Sigmoid colon (tissue), 7 donors: ENCODE data around the gene GNMT. TPM values are rescaled to one million over a fixed set of nuclear protein-coding genes. Genes with fewer than 3 reads are reported as not detected.

ENCODE experiments used
- DNase-seq: peaks from one replicate; pipeline ENCODE4 v3.0.0-alpha.2; 2019
- H3K27ac ChIP-seq, 4 donors: fragments of 200-600 bp; sonication (generic); one replicate each; pipeline ENCODE4 v1.5.1; 2016 to 2019; ENCODE audit warnings: mild to moderate bottlenecking in 1 of 4
- H3K27me3 ChIP-seq, 3 donors: fragments of 200-600 bp; sonication (generic); one replicate each; pipeline ENCODE4 v1.5.1; 2019; ENCODE audit warnings: mild to moderate bottlenecking in 1 of 3
- H3K36me3 ChIP-seq, 4 donors: fragments of 200-600 bp; sonication (generic); one replicate each; pipeline ENCODE4 v1.5.1; 2016 to 2019
- H3K4me1 ChIP-seq, 4 donors: fragments of 200-600 bp; sonication (generic); one replicate each; pipeline ENCODE4 v1.5.1; 2017 to 2019
- H3K4me3 ChIP-seq, 4 donors: fragments of 200-600 bp; sonication (generic); one replicate each; pipeline ENCODE4 v1.5.1; 2017 to 2019; ENCODE audit warnings: mild to moderate bottlenecking in 2 of 4, moderate library complexity in 1 of 4
- H3K9me3 ChIP-seq, 4 donors: fragments of 200-600 bp in 3 of 4; sonication (generic) in 3 of 4; one replicate each; pipeline versions ENCODE4 v1.5.1 to v1.6.1; 2013 to 2019
- CTCF ChIP-seq, 4 experiments: fragments of 450-650 bp in 3 of 4; fragments of 200-600 bp in 1 of 4; IDR thresholded peaks; one replicate each; pipeline ENCODE4 v1.5.1; 2016 to 2019; ENCODE audit warnings: antibody characterized with exemption in 4 of 4, mild to moderate bottlenecking in 3 of 4, moderate library complexity in 2 of 4
- EP300 ChIP-seq, 4 donors: sonication (generic); formaldehyde crosslinking; IDR thresholded peaks; one replicate each; pipeline ENCODE4 v1.6.1; 2017; ENCODE audit warnings: antibody characterized with exemption in 4 of 4
- POLR2A ChIP-seq, 2 donors: fragments of 450-650 bp; IDR thresholded peaks; one replicate each; pipeline ENCODE4 v1.6.1; 2016; ENCODE audit warnings: antibody characterized with exemption in 2 of 2, mild to moderate bottlenecking in 2 of 2, moderate library complexity in 2 of 2
- POLR2AphosphoS5 ChIP-seq, 4 donors: sonication (generic); formaldehyde crosslinking; IDR thresholded peaks; one replicate each; pipeline ENCODE4 v1.6.1; 2017; ENCODE audit warnings: antibody characterized with exemption in 4 of 4
- WGBS, 2 donors: extraction: QIAGEN DNeasy Blood & Tissue Kit; methylation state at CpG; one replicate each; pipeline ENCODE4 v1.1.7; 2013; 5-methylcytosine and 5-hydroxymethylcytosine counted together
- intact Hi-C: fragments of 100-400 bp; cut with DNase I; formaldehyde crosslinking; loops from one replicate; pipeline ENCODE4 v1.15.1; 2023
- polyA plus RNA-seq, 3 donors: library from polyadenylated mRNA; stranded (reverse); fragments of 200-250 nt; gene quantifications; one replicate each; pipeline ENCODE4 v1.2.3, GENCODE V29; 2013
- total RNA-seq, 4 donors: library from RNA; depleted of rRNA; stranded (reverse); fragments of >200 nt; gene quantifications; one replicate each; pipeline ENCODE4 v1.1.0, GENCODE V29; 2016
- donor health status: healthy with polysubstance abuse.
- donor health status: Bipolar disorder and iron deficiency.
- donor health status: healthy.

GNMT gene
- total and polyA plus RNA-seq, 7 donors, result 0.45 to 0.54 TPM; not detected in 5

- WGBS, 2 donors, result 96% methylated on average over 11 of the region's 11 CpGs
- DNase-seq, result no peak
- no peak overlapping the region for H3K4me3 ChIP-seq
- no peaks in the 10 kb centered on the region for H3K27me3 ChIP-seq
- intact Hi-C loops, result no loop called here
- peaks cover 0 to 8% (median 4%) of the 10 kb centered on the region in 4 donors for H3K4me1 ChIP-seq
- H3K27ac ChIP-seq, result no peak overlapping the region
- H3K9me3 ChIP-seq, result no peaks in the 10 kb centered on the region
- TF ChIP-seq EP300 (IDR thresholded peaks at IDR 0.05) (no peak), POLR2AphosphoS5 (IDR thresholded peaks at IDR 0.05) (no peak), CTCF (IDR thresholded peaks at IDR 0.05) (no peak), POLR2A (IDR thresholded peaks at IDR 0.05) (no peak)
- peaks cover 18 to 65% (median 25%) of the 10 kb centered on the region in 4 donors for H3K36me3 ChIP-seq
These were observed 6.7 kb downstream of the GNMT start for GRCh38 chr6:42967228-42967627.

GRCh38 chr6:42968126-42968701 is 7.7 kb downstream of the GNMT start:
- Histone ChIP-seq H3K4me1 (peaks cover 0 to 8% (median 4%) of the 10 kb centered on the region in 4 donors), H3K36me3 (peaks cover 18 to 60% (median 25%) of the 10 kb centered on the region in 4 donors), H3K9me3 (no peaks in the 10 kb centered on the region), H3K4me3 (no peak overlapping the region), H3K27me3 (no peaks in the 10 kb centered on the region), H3K27ac (no peak overlapping the region)
- intact Hi-C loops, result no loop called here
- TF ChIP-seq POLR2AphosphoS5 (IDR thresholded peaks at IDR 0.05) (no peak), EP300 (IDR thresholded peaks at IDR 0.05) (no peak), CTCF (IDR thresholded peaks at IDR 0.05) (no peak), POLR2A (IDR thresholded peaks at IDR 0.05) (no peak)
- DNase-seq, result no peak
- 97% methylated on average over 12 of the region's 12 CpGs for WGBS, 2 donors

GRCh38 chr6:42968783-42969182 is 8.2 kb downstream of the GNMT start:
- no peak overlapping the region for H3K27ac ChIP-seq

GRCh38 chr6:42969431-42969830 is 8.9 kb downstream of the GNMT start:
- H3K27me3 ChIP-seq, result no peaks in the 10 kb centered on the region
- no peak for DNase-seq
- H3K4me1 ChIP-seq, result peaks cover 0 to 8% (median 4%) of the 10 kb centered on the region in 4 donors
- H3K4me3 ChIP-seq, result no peak overlapping the region
- intact Hi-C loops, result no loop called here
- TF ChIP-seq CTCF (IDR thresholded peaks at IDR 0.05) (no peak), POLR2A (IDR thresholded peaks at IDR 0.05) (no peak), EP300 (IDR thresholded peaks at IDR 0.05) (no peak), POLR2AphosphoS5 (IDR thresholded peaks at IDR 0.05) (no peak)
- H3K27ac ChIP-seq, result no peak overlapping the region
- 92 to 96% methylated on average over 2 of the region's 2 CpGs for WGBS, 2 donors
- H3K9me3 ChIP-seq, result no peaks in the 10 kb centered on the region
- peaks cover 18 to 48% (median 22%) of the 10 kb centered on the region in 4 donors for H3K36me3 ChIP-seq

More at GRCh38 chr6:42968783-42969182, 8.2 kb downstream of the GNMT start:
- no peak for TF ChIP-seq CTCF (IDR thresholded peaks at IDR 0.05)
- TF ChIP-seq POLR2AphosphoS5 (IDR thresholded peaks at IDR 0.05), result no peak
- TF ChIP-seq EP300 (IDR thresholded peaks at IDR 0.05), result no peak
- no peak for TF ChIP-seq POLR2A (IDR thresholded peaks at IDR 0.05)
- H3K9me3 ChIP-seq, result no peaks in the 10 kb centered on the region
- peaks cover 0 to 8% (median 4%) of the 10 kb centered on the region in 4 donors for H3K4me1 ChIP-seq
- peaks cover 18 to 54% (median 25%) of the 10 kb centered on the region in 4 donors for H3K36me3 ChIP-seq
- no peaks in the 10 kb centered on the region for H3K27me3 ChIP-seq
- H3K4me3 ChIP-seq, result no peak overlapping the region
- DNase-seq, result no peak
- intact Hi-C loops, result no loop called here
- 81 to 86% methylated on average over 4 of the region's 4 CpGs for WGBS, 2 donors

GRCh38 chr6:42969934-42970333 is 9.4 kb downstream of the GNMT start:
- Histone ChIP-seq H3K27ac (no peak overlapping the region), H3K4me1 (peaks cover 0 to 8% (median 4%) of the 10 kb centered on the region in 4 donors), H3K9me3 (no peaks in the 10 kb centered on the region), H3K36me3 (peaks cover 14 to 46% (median 19%) of the 10 kb centered on the region in 4 donors), H3K27me3 (no peaks in the 10 kb centered on the region), H3K4me3 (no peak overlapping the region)
- TF ChIP-seq EP300 (IDR thresholded peaks at IDR 0.05), result no peak
- no peak for TF ChIP-seq CTCF (IDR thresholded peaks at IDR 0.05)
- TF ChIP-seq POLR2A (IDR thresholded peaks at IDR 0.05), result no peak
- TF ChIP-seq POLR2AphosphoS5 (IDR thresholded peaks at IDR 0.05), result no peak
- WGBS, 2 donors, result 95 to 97% methylated on average over 4 of the region's 4 CpGs
- intact Hi-C loops, result no loop called here
- DNase-seq, result no peak
